Nephron (organoid): ENCODE data around the gene PLCL1.
A peak's percentile ranks its signal among the peaks of the same experiment; 100 is the strongest.

Experiments
- H3K27ac Mint-ChIP-seq, 3 experiments: 2 replicates each; pipeline ENCODE4 v1.8.0; 2020; ENCODE audit warnings: mixed read lengths in 3 of 3, mild to moderate bottlenecking in 2 of 3, moderate library complexity in 1 of 3
- H3K27me3 Mint-ChIP-seq: 2 replicates; pipeline ENCODE4 v1.8.0; 2021; ENCODE audit warnings: low read depth, mild to moderate bottlenecking, moderate library complexity, mixed read lengths
- H3K36me3 Mint-ChIP-seq: 2 replicates; pipeline ENCODE4 v1.8.0; 2020; ENCODE audit warnings: low read depth, mixed read lengths
- H3K4me1 Mint-ChIP-seq: 2 replicates; pipeline ENCODE4 v1.8.0; 2020; ENCODE audit warnings: mixed read lengths
- H3K4me3 Mint-ChIP-seq, 3 experiments: 2 replicates each; pipeline ENCODE4 v1.8.0; 2020; ENCODE audit warnings: mild to moderate bottlenecking in 3 of 3, mixed read lengths in 3 of 3, moderate library complexity in 2 of 3
- H3K9me3 Mint-ChIP-seq: 2 replicates; pipeline ENCODE4 v1.8.0; 2020; ENCODE audit warnings: mixed read lengths
- TF ChIP-seq, protein P1 (sequence below), 3 experiments: fragments of 200-600 bp; sonication (generic); IDR thresholded peaks; one replicate each; pipeline ENCODE4 v1.5.0; 2021; ENCODE audit warnings: antibody characterized with exemption in 3 of 3; ENCODE audit not compliant: unreplicated experiment in 3 of 3

PLCL1 gene

DNA sequence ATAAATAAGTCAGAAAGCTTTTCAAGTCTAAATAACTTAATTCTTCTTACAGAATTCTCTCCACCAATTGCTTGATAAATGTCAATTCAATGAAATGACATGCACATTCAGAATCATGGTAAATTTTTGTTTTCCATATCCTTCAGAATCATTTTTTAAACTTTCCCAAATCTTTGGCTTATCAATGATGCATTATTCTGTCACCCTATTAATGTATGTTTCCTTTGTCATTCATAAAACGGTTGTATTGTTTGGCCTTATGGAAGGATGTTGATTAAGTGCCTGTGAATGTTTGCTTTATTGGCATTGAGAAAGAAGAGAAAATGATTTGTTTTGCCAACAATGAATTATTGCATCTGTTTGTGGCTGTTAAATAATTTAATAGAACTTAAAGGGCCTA, 260.9 kb downstream of the PLCL1 start:
- H3K27me3 Mint-ChIP-seq, result no peaks in the 10 kb centered on the region
- H3K36me3 Mint-ChIP-seq, result no peaks in the 10 kb centered on the region
- no peaks in the 10 kb centered on the region for H3K9me3 Mint-ChIP-seq
- H3K27ac Mint-ChIP-seq, result no peak overlapping the region
- H3K4me3 Mint-ChIP-seq, result no peak overlapping the region
- TF ChIP-seq, protein P1, sequence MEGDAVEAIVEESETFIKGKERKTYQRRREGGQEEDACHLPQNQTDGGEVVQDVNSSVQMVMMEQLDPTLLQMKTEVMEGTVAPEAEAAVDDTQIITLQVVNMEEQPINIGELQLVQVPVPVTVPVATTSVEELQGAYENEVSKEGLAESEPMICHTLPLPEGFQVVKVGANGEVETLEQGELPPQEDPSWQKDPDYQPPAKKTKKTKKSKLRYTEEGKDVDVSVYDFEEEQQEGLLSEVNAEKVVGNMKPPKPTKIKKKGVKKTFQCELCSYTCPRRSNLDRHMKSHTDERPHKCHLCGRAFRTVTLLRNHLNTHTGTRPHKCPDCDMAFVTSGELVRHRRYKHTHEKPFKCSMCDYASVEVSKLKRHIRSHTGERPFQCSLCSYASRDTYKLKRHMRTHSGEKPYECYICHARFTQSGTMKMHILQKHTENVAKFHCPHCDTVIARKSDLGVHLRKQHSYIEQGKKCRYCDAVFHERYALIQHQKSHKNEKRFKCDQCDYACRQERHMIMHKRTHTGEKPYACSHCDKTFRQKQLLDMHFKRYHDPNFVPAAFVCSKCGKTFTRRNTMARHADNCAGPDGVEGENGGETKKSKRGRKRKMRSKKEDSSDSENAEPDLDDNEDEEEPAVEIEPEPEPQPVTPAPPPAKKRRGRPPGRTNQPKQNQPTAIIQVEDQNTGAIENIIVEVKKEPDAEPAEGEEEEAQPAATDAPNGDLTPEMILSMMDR (IDR thresholded peaks at IDR 0.05; ENCODE audit: unreplicated experiment in 3 of 3), result no peak
- H3K4me1 Mint-ChIP-seq, result no peaks in the 10 kb centered on the region

DNA sequence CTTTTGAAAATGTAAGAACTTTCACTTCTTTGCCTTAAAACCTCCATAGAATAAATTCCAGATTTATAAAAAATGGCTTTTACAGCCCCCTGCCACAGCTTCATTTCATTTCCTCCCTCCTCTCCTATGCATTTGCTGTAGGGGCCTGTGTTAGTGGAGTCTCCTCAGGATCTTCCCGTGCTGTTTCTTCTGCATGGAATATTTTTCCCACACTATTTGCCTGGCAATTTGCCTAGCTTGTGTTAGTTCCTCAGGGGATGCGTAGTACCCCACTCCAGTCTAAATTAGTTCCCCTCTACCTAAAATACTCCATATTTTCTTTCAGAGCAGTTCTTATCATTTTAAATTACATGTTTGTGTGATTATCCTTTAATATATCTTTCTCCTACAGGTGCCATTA, 262.2 kb downstream of the PLCL1 start:
- Mint-ChIP-seq H3K27ac (peak overlapping the region in 1 of 3 experiments; percentile 21), H3K27me3 (no peaks in the 10 kb centered on the region), H3K36me3 (no peaks in the 10 kb centered on the region), H3K4me1 (no peaks in the 10 kb centered on the region), H3K9me3 (no peaks in the 10 kb centered on the region), H3K4me3 (no peak overlapping the region)
- TF ChIP-seq, protein P1 (IDR thresholded peaks at IDR 0.05; ENCODE audit: unreplicated experiment in 3 of 3), result no peak

DNA sequence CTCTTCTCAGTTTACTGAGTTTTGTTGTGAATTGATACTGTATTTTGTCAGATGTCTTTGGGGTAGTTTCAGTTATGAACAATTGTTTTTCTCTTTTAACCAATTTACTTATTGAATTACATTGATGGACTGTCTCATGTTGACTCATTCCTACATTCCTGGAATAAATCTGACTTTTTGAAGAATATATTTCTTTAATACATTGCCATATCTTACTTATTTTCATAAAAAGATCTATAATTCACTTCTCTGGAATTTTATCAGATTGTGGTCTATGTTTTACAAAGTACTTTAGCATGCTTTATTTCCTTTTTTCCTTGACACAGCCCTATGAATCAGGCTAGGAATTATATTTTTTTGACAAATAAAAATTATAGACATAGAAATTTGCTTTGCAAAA, 268.3 kb downstream of the PLCL1 start:
- Mint-ChIP-seq H3K36me3 (no peaks in the 10 kb centered on the region), H3K27me3 (no peaks in the 10 kb centered on the region), H3K27ac (no peak overlapping the region), H3K4me3 (no peak overlapping the region), H3K4me1 (no peaks in the 10 kb centered on the region), H3K9me3 (no peaks in the 10 kb centered on the region)
- TF ChIP-seq, protein P1 (IDR thresholded peaks at IDR 0.05; ENCODE audit: unreplicated experiment in 3 of 3), result no peak

DNA sequence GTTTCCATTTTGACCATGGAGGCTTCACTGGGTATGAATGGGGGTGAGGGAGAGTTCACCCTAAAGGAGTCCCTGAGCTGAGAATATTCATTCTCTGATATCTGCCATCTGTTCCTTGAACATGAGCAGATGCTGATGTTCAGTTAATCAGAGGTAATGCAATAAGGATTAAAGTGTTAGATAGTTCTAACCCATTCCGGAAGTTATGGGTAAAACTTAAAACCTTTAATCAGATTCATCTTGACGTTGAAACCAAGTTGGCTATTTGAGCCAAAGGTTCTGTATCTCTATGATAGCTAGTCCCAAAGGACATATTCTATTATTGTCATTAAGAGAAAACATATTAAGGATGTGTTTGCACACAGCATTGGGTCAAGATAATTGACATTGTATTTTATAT, 268.9 kb downstream of the PLCL1 start:
- Mint-ChIP-seq H3K4me3 (no peak overlapping the region), H3K4me1 (no peaks in the 10 kb centered on the region), H3K9me3 (no peaks in the 10 kb centered on the region), H3K27me3 (no peaks in the 10 kb centered on the region), H3K27ac (no peak overlapping the region), H3K36me3 (no peaks in the 10 kb centered on the region)
- TF ChIP-seq, protein P1 (IDR thresholded peaks at IDR 0.05; ENCODE audit: unreplicated experiment in 3 of 3), result no peak

DNA sequence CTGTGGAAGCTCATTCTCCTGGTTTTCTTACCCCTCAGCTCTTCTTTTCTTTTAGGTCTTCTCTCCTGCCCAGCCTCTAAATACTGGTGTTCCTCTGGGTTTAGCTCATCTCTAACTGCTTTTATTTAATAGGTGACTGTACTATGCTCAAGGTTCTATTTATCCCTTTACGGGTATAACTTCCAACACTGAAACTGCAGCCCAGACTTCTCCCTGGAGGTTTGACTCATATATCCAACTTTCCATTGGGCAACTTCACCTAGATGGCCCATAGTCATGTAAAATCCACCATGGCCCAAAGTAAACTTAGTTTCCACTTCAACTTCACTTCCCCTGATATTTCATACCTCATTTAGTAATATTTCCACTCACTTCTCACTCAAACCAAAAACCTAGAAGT, 273.1 kb downstream of the PLCL1 start:
- no peak overlapping the region for H3K4me3 Mint-ChIP-seq
- no peaks in the 10 kb centered on the region for H3K4me1 Mint-ChIP-seq
- no peak overlapping the region for H3K27ac Mint-ChIP-seq
- no peaks in the 10 kb centered on the region for H3K27me3 Mint-ChIP-seq
- no peaks in the 10 kb centered on the region for H3K9me3 Mint-ChIP-seq
- H3K36me3 Mint-ChIP-seq, result no peaks in the 10 kb centered on the region
- TF ChIP-seq, protein P1 (IDR thresholded peaks at IDR 0.05; ENCODE audit: unreplicated experiment in 3 of 3), result no peak

DNA sequence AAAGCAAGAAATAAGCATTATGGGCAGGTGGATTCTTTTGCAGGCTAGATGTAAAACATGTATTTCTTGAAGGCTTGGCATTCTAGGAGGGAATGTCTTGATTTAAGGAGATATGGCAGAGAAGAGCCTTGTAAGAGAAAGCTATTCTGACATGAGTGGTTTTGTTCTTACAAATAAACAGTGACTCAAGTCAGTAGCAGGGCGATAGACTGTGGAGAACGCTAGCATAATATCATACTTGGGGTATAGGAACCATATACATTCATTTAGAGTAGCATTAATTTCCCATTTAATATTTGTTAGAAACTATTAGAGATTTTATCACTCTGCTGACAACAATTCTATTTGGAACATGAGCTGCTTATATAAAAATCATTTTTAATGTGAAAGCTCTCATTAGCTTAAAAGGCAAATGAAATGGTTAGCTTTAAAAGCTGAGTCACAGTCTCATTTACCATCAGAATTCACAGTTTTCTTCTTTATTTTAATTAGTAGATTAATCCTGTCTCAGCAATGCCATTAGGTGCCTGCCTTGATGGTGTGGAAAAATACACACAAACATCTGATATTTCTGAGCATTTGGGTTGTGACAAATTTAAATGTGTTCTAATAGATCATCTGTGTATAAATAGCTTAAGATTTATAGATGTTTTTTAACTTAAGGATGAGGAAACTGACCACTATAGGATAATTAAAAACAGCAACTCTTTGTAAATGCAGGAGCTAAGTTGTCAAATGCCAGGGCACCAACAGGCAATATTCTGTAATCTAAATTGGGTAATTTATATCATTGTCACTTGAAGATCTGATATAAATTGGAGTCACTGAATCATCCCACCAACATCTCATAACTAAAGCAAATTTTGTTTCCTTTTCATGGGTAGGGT, 276.7 kb downstream of the PLCL1 start:
- Mint-ChIP-seq H3K9me3 (no peaks in the 10 kb centered on the region), H3K4me1 (no peaks in the 10 kb centered on the region), H3K36me3 (peaks cover 10% of the 10 kb centered on the region), H3K27me3 (no peaks in the 10 kb centered on the region), H3K27ac (no peak overlapping the region), H3K4me3 (no peak overlapping the region)
- TF ChIP-seq, protein P1 (IDR thresholded peaks at IDR 0.05; ENCODE audit: unreplicated experiment in 3 of 3), result no peak
